K562 (cell line): ENCODE data around the gene PRKAR1B. TPM values are rescaled to one million over a fixed set of nuclear protein-coding genes. Genes with fewer than 3 reads are reported as not detected.

Experiments used
- ATAC-seq: fragments of 200-7000 bp; cut with Tn5 transposase; 3 replicates; pipeline ENCODE4 v1.9.1; 2020; ENCODE audit warnings: moderate library complexity
- BruUV-seq: library from RNA; stranded (reverse); fragments of 400-500 nt; replicated peaks from 2 replicates; lab custom pipeline; 2021; lab: Mats Ljungman, UMichigan
- CTCF ChIA-PET: fragments of 300-600 bp; formaldehyde crosslinking; extraction: SDS; loops from one replicate; lab custom pipeline; 2021; ENCODE audit warnings: low intra/inter-chr PET ratio; lab: Yijun Ruan, JAX
- POLR2A ChIA-PET: fragments of 300-600, 350-650 bp; sonication (Branson Sonifier 250); formaldehyde crosslinking; extraction: SDS; loops from one replicate; lab custom pipeline; 2021; ENCODE audit warnings: antibody characterized with exemption, inconsistent platforms; lab: Yijun Ruan, JAX
- DNase-seq, 4 experiments: peaks; one replicate each; pipeline versions ENCODE4 v3.0.0 to v3.0.0-alpha.2; 2011 to 2018; ENCODE audit warnings: low spot score in 3 of 4, mixed read lengths in 3 of 4; ENCODE audit errors: extremely low read depth in 1 of 4
- FAIRE-seq: peaks from 2 replicates; lab custom pipeline; 2011; peaks lifted over from hg19 to GRCh38; lab: Jason Lieb, UNC
- H2AFZ ChIP-seq: 2 replicates; pipeline ENCODE4 v1.6.0; 2011; ENCODE audit warnings: low read depth, low read length, control low read depth, inconsistent platforms
- H3K27ac ChIP-seq: fragments of 200-600 bp; 3 replicates; pipeline ENCODE4 v1.8.0; 2011; ENCODE audit warnings: low read depth, mild to moderate bottlenecking, control low read depth, inconsistent platforms, low read length, moderate library complexity, mixed read lengths; ENCODE audit errors: extremely low read depth
- H3K27me3 ChIP-seq, 2 experiments: fragments of 300-600 bp in 1 of 2; 2 replicates in 1 of 2; 3 replicates in 1 of 2; pipeline versions ENCODE4 v1.6.0 to v1.8.0; 2011; ENCODE audit warnings: inconsistent platforms in 2 of 2, low read length in 2 of 2, mild to moderate bottlenecking in 1 of 2, mixed read lengths in 1 of 2, moderate library complexity in 1 of 2; ENCODE audit not compliant: control insufficient read depth in 2 of 2, insufficient read depth in 2 of 2
- H3K36me3 ChIP-seq: fragments of 300-600 bp; 3 replicates; pipeline ENCODE4 v1.8.0; 2011; ENCODE audit warnings: mild to moderate bottlenecking, low read length, inconsistent platforms; ENCODE audit not compliant: control insufficient read depth, insufficient read depth
- H3K4me1 ChIP-seq, 2 experiments: fragments of 200-600 bp in 1 of 2; replicated peaks in 1 of 2; 2 replicates in 1 of 2; 3 replicates in 1 of 2; pipeline versions ENCODE4 v1.5.1 to v1.8.0; 2011; ENCODE audit warnings: inconsistent platforms in 2 of 2, low read length in 2 of 2, mild to moderate bottlenecking in 1 of 2, mixed read lengths in 1 of 2, moderate library complexity in 1 of 2; ENCODE audit not compliant: control insufficient read depth in 2 of 2, insufficient read depth in 2 of 2
- H3K4me2 ChIP-seq: 2 replicates; pipeline ENCODE4 v1.6.1; 2011; ENCODE audit warnings: low read length, control low read depth, inconsistent platforms, mixed read lengths; ENCODE audit not compliant: insufficient read depth
- H3K4me3 ChIP-seq: fragments of 200-600 bp; sonication (generic), shearing (Covaris generic); 2 replicates; pipeline ENCODE4 v1.5.1; 2016; ENCODE audit warnings: control low read depth, inconsistent platforms
- H3K79me2 ChIP-seq: fragments of 200-600 bp; 3 replicates; pipeline ENCODE4 v1.8.0; 2011; ENCODE audit warnings: low read length, inconsistent platforms; ENCODE audit not compliant: control insufficient read depth, insufficient read depth
- H3K9ac ChIP-seq, 2 experiments: 2 replicates each; pipeline versions ENCODE4 v1.6.0 to v1.6.1; 2011; ENCODE audit warnings: low read depth in 2 of 2, low read length in 2 of 2, control low read depth in 1 of 2, inconsistent platforms in 1 of 2, mild to moderate bottlenecking in 1 of 2, mixed read lengths in 1 of 2; ENCODE audit not compliant: insufficient read depth in 1 of 2
- H3K9me1 ChIP-seq: one replicate; pipeline ENCODE4 v1.6.0; 2011; ENCODE audit warnings: inconsistent platforms, mild to moderate bottlenecking, low read length, moderate library complexity; ENCODE audit not compliant: control insufficient read depth, insufficient read depth
- H3K9me3 ChIP-seq: replicated peaks from 2 replicates; pipeline ENCODE4 v1.5.1; 2011; ENCODE audit warnings: low read depth, low read length, inconsistent platforms; ENCODE audit not compliant: control insufficient read depth, insufficient read depth
- H4K20me1 ChIP-seq: replicated peaks from 2 replicates; pipeline ENCODE4 v1.6.1; 2011; ENCODE audit warnings: low read length, inconsistent platforms, mixed read lengths; ENCODE audit not compliant: control insufficient read depth, insufficient read depth
- ELF2 ChIP-seq: fragments of 250-450 bp; sonication (Bioruptor Pico); IDR thresholded peaks from 2 replicates; pipeline ENCODE4 v1.5.0; 2021; ENCODE audit warnings: mild to moderate bottlenecking
- HIVEP1 ChIP-seq: fragments of 250-450 bp; sonication (Bioruptor Pico); IDR thresholded peaks from 2 replicates; pipeline ENCODE4 v1.4.0; 2020; ENCODE audit warnings: mild to moderate bottlenecking
- PREB ChIP-seq: sonication (generic); formaldehyde crosslinking; IDR thresholded peaks from 2 replicates; pipeline ENCODE4 v1.8.1; 2023; ENCODE audit warnings: mild to moderate bottlenecking, missing genetic modification reagents
- PTTG1 ChIP-seq: fragments of 450-650 bp; IDR thresholded peaks from 2 replicates; pipeline ENCODE4 v1.6.1; 2016; ENCODE audit warnings: low read depth, mild to moderate bottlenecking, missing genetic modification characterization, missing compliant biosample characterization
- SETDB1 ChIP-seq: IDR thresholded peaks from one replicate; pipeline ENCODE4 v1.6.1; 2012; ENCODE audit warnings: low read length, control low read depth, inconsistent platforms
- ZNF143 ChIP-seq: sonication (generic); formaldehyde crosslinking; IDR thresholded peaks from 2 replicates; pipeline ENCODE4 v1.9.0; 2022; ENCODE audit warnings: mild to moderate bottlenecking, missing genetic modification reagents
- ZNF316 ChIP-seq: fragments of 450-650 bp; IDR thresholded peaks from 2 replicates; pipeline ENCODE4 v1.6.1; 2016
- WGBS: fragments of 100-300 bp; shearing (Covaris generic); methylation state at CpG from one replicate; pipeline ENCODE4 v1.1.6; 2016; ENCODE audit warnings: low coverage, mixed read lengths; ENCODE audit not compliant: insufficient coverage; ENCODE audit errors: missing lambda C conversion rate; 5-methylcytosine and 5-hydroxymethylcytosine counted together
- in situ Hi-C: fragments of 300-500 bp; cut with MboI; formaldehyde crosslinking; loops from 4 replicates; pipeline ENCODE4 v1.15.0; 2018; ENCODE audit warnings: inconsistent platforms, mixed read lengths
- intact Hi-C: fragments of 100-400 bp; cut with micrococcal nuclease; formaldehyde crosslinking; loops from 2 replicates; pipeline ENCODE4 v1.14.2; 2022
- polyA plus RNA-seq, 8 experiments: library from polyadenylated mRNA; depleted of rRNA in 4 of 8; stranded (reverse) in 5 of 8; unstranded in 3 of 8; fragments of >200 nt; fragmentation: Nextera tagmentation in 2 of 8; fragmentation: Illumina TruSeq in 1 of 8; extraction: Ambion mirVana in 2 of 8; extraction: Trizol in 1 of 8; gene quantifications; 2 replicates each; pipeline versions ENCODE4 v1.2.1 to v1.2.3, GENCODE V29; 2011 to 2014; ENCODE audit warnings: inconsistent platforms in 1 of 8, missing spikeins in 1 of 8
- total RNA-seq, 7 experiments: library from RNA; depleted of rRNA in 6 of 7; stranded (reverse); fragments of >200 nt in 6 of 7; fragmentation: Illumina TruSeq in 2 of 7; extraction: Trizol in 2 of 7; gene quantifications; 2 replicates each; pipeline versions ENCODE4 v1.2.1 to v1.2.3, GENCODE V29; 2011 to 2021; ENCODE audit warnings: low replicate concordance in 1 of 7

Gene PRKAR1B
- total and polyA plus RNA-seq, 9 of the 15 experiments (the other 6 are each of a cell fraction or from before 2014, with no cell fraction given), result 0.99 to 30.5 (median 12.7) TPM

- H3K9ac ChIP-seq, result peak overlapping the region in 1 of 2 experiments; percentile 4; a peak in 1 of 4 replicates
- no TSS peak for BruUV-seq
- DNase-seq (no peak), ATAC-seq (no peak), FAIRE-seq (no peak)
- WGBS, result 97% methylated on average over 14 of the region's 14 CpGs
- in situ Hi-C loops (no loop called here), intact Hi-C loops (no loop called here)
- no peaks in the 10 kb centered on the region for H4K20me1 ChIP-seq
- H3K79me2 ChIP-seq, result peaks cover 35% of the 10 kb centered on the region
- H3K4me2 ChIP-seq, result no peak overlapping the region
- peaks cover 7% of the 10 kb centered on the region; the same call in 1 of the 2 replicates for H3K9me3 ChIP-seq
- H3K36me3 ChIP-seq, result peaks cover 70% of the 10 kb centered on the region
- no peak overlapping the region for H3K27ac ChIP-seq
- H3K4me1 ChIP-seq, result no peaks in the 10 kb centered on the region
- TF ChIP-seq HIVEP1 (CRISPR knock-in tag), result no peak
- no peak for TF ChIP-seq PTTG1 (tag)
- no peak for TF ChIP-seq ZNF316
- TF ChIP-seq PREB (CRISPR knock-in tag), result no peak
- H3K4me3 ChIP-seq, result no peak overlapping the region
- CTCF ChIA-PET, result no interaction called here
- no peaks in the 10 kb centered on the region for H3K27me3 ChIP-seq
- no peak overlapping the region for H2AFZ ChIP-seq
- POLR2A ChIA-PET, result interaction anchor here (0.6 kb wide), 2 partner anchors 42 to 815 kb away, joined by 3 read pairs; no protein-coding TSS in a partner anchor
- no peaks in the 10 kb centered on the region for H3K9me1 ChIP-seq
Measured at GRCh38 chr7:749140-749551, 22.1 kb upstream of the PRKAR1B start.

GRCh38 chr7:748446-748845 lies 21.4 kb upstream of the PRKAR1B start:
- intact Hi-C loops (no loop called here), in situ Hi-C loops (no loop called here)
- ChIA-PET CTCF (no interaction called here), POLR2A (no interaction called here)
- ATAC-seq (no peak), FAIRE-seq (no peak), DNase-seq (no peak)
- Histone ChIP-seq H3K4me3 (no peak overlapping the region), H3K4me2 (no peak overlapping the region), H3K9me1 (no peaks in the 10 kb centered on the region), H2AFZ (no peak overlapping the region), H3K4me1 (no peaks in the 10 kb centered on the region), H4K20me1 (no peaks in the 10 kb centered on the region), H3K79me2 (peaks cover 35% of the 10 kb centered on the region), H3K27ac (no peak overlapping the region), H3K9me3 (peaks cover 7% of the 10 kb centered on the region; the same call in 1 of the 2 replicates), H3K9ac (peak overlapping the region in 1 of 2 experiments; percentile 43; a peak in 1 of 4 replicates), H3K36me3 (peaks cover 67% of the 10 kb centered on the region), H3K27me3 (no peaks in the 10 kb centered on the region)
- no TSS peak for BruUV-seq
- 98% methylated on average over 10 of the region's 15 CpGs for WGBS
- TF ChIP-seq ZNF143 (CRISPR knock-in tag) (no peak), SETDB1 (no peak), ELF2 (CRISPR knock-in tag) (no peak)
